HepG2 (cell line): ENCODE results near the gene PPP3R1. TPM values are rescaled to one million over a fixed set of nuclear protein-coding genes. Genes with fewer than 3 reads are reported as not detected.

Experiments
- ATAC-seq: fragments of 200-7000 bp; cut with Tn5 transposase; 3 replicates; pipeline ENCODE4 v1.9.1; 2020; ENCODE audit warnings: mild to moderate bottlenecking, moderate library complexity
- BruUV-seq: library from RNA; stranded (reverse); fragments of 400-500 nt; replicated peaks from 2 replicates; lab custom pipeline; 2021; lab: Mats Ljungman, UMichigan
- CTCF ChIA-PET: fragments of 300-600 bp; formaldehyde crosslinking; extraction: SDS; loops from one replicate; lab custom pipeline; 2021; ENCODE audit warnings: low total read pairs, inconsistent platforms, low intra/inter-chr PET ratio; lab: Yijun Ruan, JAX
- POLR2A ChIA-PET: fragments of 350-600 bp; sonication (Branson Sonifier 250); formaldehyde crosslinking; loops from one replicate; lab custom pipeline; 2020; ENCODE audit warnings: antibody characterized with exemption, inconsistent platforms; lab: Yijun Ruan, JAX
- DNase-seq: peaks from one replicate; pipeline ENCODE4 v3.0.0-alpha.2; 2015; ENCODE audit warnings: low spot score
- FAIRE-seq: peaks from 3 replicates; lab custom pipeline; 2011; peaks lifted over from hg19 to GRCh38; lab: Jason Lieb, UNC
- H2AFZ ChIP-seq: one replicate; pipeline ENCODE4 v1.6.1; 2011; ENCODE audit warnings: low read length, inconsistent platforms
- H3K27ac ChIP-seq: fragments of 300-600 bp; 3 replicates; pipeline ENCODE4 v1.8.0; 2011; ENCODE audit warnings: mixed run types, mild to moderate bottlenecking, mixed read lengths, low read length, inconsistent platforms; ENCODE audit not compliant: insufficient read depth; ENCODE audit errors: extremely low read length
- H3K27me3 ChIP-seq, 2 experiments: fragments of 200-600 bp in 1 of 2; 2 replicates in 1 of 2; 3 replicates in 1 of 2; pipeline versions ENCODE4 v1.6.0 to v1.8.0; 2011; ENCODE audit warnings: low read length in 2 of 2, mild to moderate bottlenecking in 2 of 2, moderate library complexity in 2 of 2, inconsistent platforms in 1 of 2; ENCODE audit not compliant: insufficient read depth in 2 of 2, control insufficient read depth in 1 of 2
- H3K36me3 ChIP-seq, 2 experiments: fragments of 200-600 bp in 1 of 2; replicated peaks in 1 of 2; 2 replicates in 1 of 2; 3 replicates in 1 of 2; pipeline versions ENCODE4 v1.5.1 to v1.8.0; 2011; ENCODE audit warnings: low read length in 2 of 2, inconsistent platforms in 1 of 2; ENCODE audit not compliant: insufficient read depth in 2 of 2, control insufficient read depth in 1 of 2
- H3K4me1 ChIP-seq: 2 replicates; pipeline ENCODE4 v1.5.1; 2012; ENCODE audit warnings: low read length, inconsistent platforms; ENCODE audit not compliant: insufficient read depth
- H3K4me2 ChIP-seq: 2 replicates; pipeline ENCODE4 v1.6.0; 2011; ENCODE audit warnings: low read depth, low read length, inconsistent platforms
- H3K4me3 ChIP-seq, 3 experiments: fragments of 200-600 bp in 1 of 3; sonication (generic), shearing (Covaris generic) in 1 of 3; replicated peaks in 1 of 3; 2 replicates each; pipeline ENCODE4 v1.5.1; 2011 to 2016; ENCODE audit warnings: low read length in 3 of 3, inconsistent platforms in 2 of 3, low read depth in 2 of 3, mild to moderate bottlenecking in 2 of 3, control low read depth in 1 of 3, mixed read lengths in 1 of 3; ENCODE audit not compliant: insufficient read depth in 1 of 3
- H3K79me2 ChIP-seq: one replicate; pipeline ENCODE4 v1.6.1; 2011; ENCODE audit warnings: low read length, inconsistent platforms; ENCODE audit not compliant: insufficient read depth
- H3K9ac ChIP-seq: 2 replicates; pipeline ENCODE4 v1.6.0; 2011; ENCODE audit warnings: mild to moderate bottlenecking, low read depth, low read length, inconsistent platforms; ENCODE audit not compliant: insufficient read depth
- H3K9me3 ChIP-seq: 2 replicates; pipeline ENCODE4 v1.5.1; 2012; ENCODE audit warnings: mild to moderate bottlenecking, low read length
- H4K20me1 ChIP-seq: 2 replicates; pipeline ENCODE4 v1.6.0; 2011; ENCODE audit warnings: inconsistent platforms, mild to moderate bottlenecking, low read length, moderate library complexity; ENCODE audit not compliant: insufficient read depth
- IRF2 ChIP-seq: IDR thresholded peaks from 2 replicates; pipeline ENCODE4 v1.6.1; 2018; ENCODE audit warnings: missing genetic modification reagents, missing compliant biosample characterization
- KDM4B ChIP-seq: sonication (generic); formaldehyde crosslinking; IDR thresholded peaks from 2 replicates; pipeline ENCODE4 v1.4.0; 2020; ENCODE audit warnings: missing genetic modification reagents
- KDM5B ChIP-seq: sonication (generic); formaldehyde crosslinking; IDR thresholded peaks from 2 replicates; pipeline ENCODE4 v1.4.0; 2020; ENCODE audit warnings: missing genetic modification reagents, mild to moderate bottlenecking, borderline replicate concordance
- KLF12 ChIP-seq: sonication (generic); formaldehyde crosslinking; IDR thresholded peaks from 2 replicates; pipeline ENCODE4 v1.4.0; 2020; ENCODE audit warnings: missing genetic modification reagents, borderline replicate concordance
- NFE2L1 ChIP-seq: sonication (generic); formaldehyde crosslinking; IDR thresholded peaks from 2 replicates; pipeline ENCODE4 v1.4.0; 2020; ENCODE audit warnings: missing genetic modification reagents, mild to moderate bottlenecking, borderline replicate concordance
- PBX3 ChIP-seq: sonication (generic); formaldehyde crosslinking; IDR thresholded peaks from 2 replicates; pipeline ENCODE4 v1.8.1; 2023; ENCODE audit warnings: missing genetic modification reagents, inconsistent platforms, borderline replicate concordance
- RBFOX2 ChIP-seq: fragments of 200-400 bp; formaldehyde crosslinking; IDR thresholded peaks from 2 replicates; pipeline ENCODE4 v1.6.1; 2017; ENCODE audit warnings: low read depth, mild to moderate bottlenecking, low read length
- SAFB2 ChIP-seq: sonication (generic); formaldehyde crosslinking; IDR thresholded peaks from 2 replicates; pipeline ENCODE4 v1.5.1; 2020; ENCODE audit warnings: missing genetic modification reagents, low read depth, mild to moderate bottlenecking, borderline replicate concordance
- TCF7L2 ChIP-seq: IDR thresholded peaks from 2 replicates; pipeline ENCODE4 v1.6.1; 2011; ENCODE audit warnings: mild to moderate bottlenecking, low read depth, low read length, moderate library complexity
- U2AF1 ChIP-seq: fragments of 200-400 bp; formaldehyde crosslinking; optimal IDR thresholded peaks from 2 replicates; pipeline ENCODE3; 2017; ENCODE audit warnings: mild to moderate bottlenecking, low read depth, low read length
- ZBTB8A ChIP-seq: sonication (generic); formaldehyde crosslinking; IDR thresholded peaks from 2 replicates; pipeline ENCODE4 v1.4.0; 2020; ENCODE audit warnings: mild to moderate bottlenecking, low read depth, missing genetic modification reagents, borderline replicate concordance
- ZNF383 ChIP-seq: sonication (generic); formaldehyde crosslinking; IDR thresholded peaks from 2 replicates; pipeline ENCODE4 v1.4.0; 2020; ENCODE audit warnings: missing genetic modification reagents, mild to moderate bottlenecking, borderline replicate concordance
- ZNF605 ChIP-seq: sonication (generic); formaldehyde crosslinking; IDR thresholded peaks from 2 replicates; pipeline ENCODE4 v1.8.0; 2022; ENCODE audit warnings: mild to moderate bottlenecking, missing genetic modification reagents
- ZNF773 ChIP-seq: sonication (generic); formaldehyde crosslinking; IDR thresholded peaks from 2 replicates; pipeline ENCODE4 v1.4.0; 2020; ENCODE audit warnings: missing genetic modification reagents, borderline replicate concordance
- WGBS: methylation state at CpG from one replicate; pipeline ENCODE4 v1.1.6; 2017; ENCODE audit warnings: low lambda C conversion rate; 5-methylcytosine and 5-hydroxymethylcytosine counted together
- in situ Hi-C: cut with HindIII; loops from 2 replicates; pipeline ENCODE4 v1.10.0; 2017; ENCODE audit warnings: low pct_unique_long_range_greater_than_20kb; ENCODE audit not compliant: extremely low pct_ligation_motif_present
- intact Hi-C: fragments of 100-400 bp; cut with micrococcal nuclease; formaldehyde crosslinking; loops from one replicate; pipeline ENCODE4 v1.10.0; 2022; ENCODE audit not compliant: unreplicated experiment
- polyA plus RNA-seq, 8 experiments: library from polyadenylated mRNA; depleted of rRNA in 3 of 8; stranded (reverse) in 7 of 8; unstranded in 1 of 8; fragments of >200 nt; fragmentation: Illumina TruSeq in 4 of 8; extraction: Trizol in 4 of 8; gene quantifications; 2 replicates each; pipeline versions ENCODE4 v1.2.1 to v1.2.3, GENCODE V29; 2011 to 2016; ENCODE audit warnings: low read depth in 4 of 8, missing spikeins in 1 of 8, mixed read lengths in 1 of 8; ENCODE audit not compliant: insufficient read depth in 1 of 8
- total RNA-seq, 5 experiments: library from RNA; depleted of rRNA; stranded (reverse); fragments of >200 nt; fragmentation: Illumina TruSeq; extraction: Trizol; gene quantifications; 2 replicates each; pipeline ENCODE4 v1.2.3, GENCODE V29; 2016; ENCODE audit warnings: low read depth in 1 of 5

Gene PPP3R1
- total and polyA plus RNA-seq, 2 of the 13 experiments (the other 11 are each of a cell fraction or from before 2014, with no cell fraction given) = 11.6 to 25.7 TPM

GRCh38 chr2:68234405-68234804 is 17.9 kb downstream of the PPP3R1 start:
- H3K4me3 ChIP-seq = no peak overlapping the region
- 98% methylated on average over 4 of the region's 4 CpGs for WGBS
- H3K79me2 ChIP-seq = peaks cover 97% of the 10 kb centered on the region
- H3K27me3 ChIP-seq = no peaks in the 10 kb centered on the region
- no peak for ATAC-seq
- H3K4me1 ChIP-seq = peaks cover 17% of the 10 kb centered on the region
- TF ChIP-seq KDM4B (CRISPR knock-in tag) (no peak), PBX3 (CRISPR knock-in tag) (no peak), ZNF383 (CRISPR knock-in tag) (no peak), NFE2L1 (CRISPR knock-in tag) (no peak), ZBTB8A (CRISPR knock-in tag) (no peak), RBFOX2 (no peak), U2AF1 (no peak), KLF12 (CRISPR knock-in tag) (no peak), IRF2 (no peak), ZNF605 (no peak), SAFB2 (CRISPR knock-in tag) (no peak), ZNF773 (CRISPR knock-in tag) (no peak), TCF7L2 (no peak), KDM5B (CRISPR knock-in tag) (no peak)
- ChIA-PET CTCF (no interaction called here), POLR2A (no interaction called here)
- DNase-seq = no peak
- intact Hi-C loops = no loop called here
- H3K36me3 ChIP-seq = peaks cover 0 to 10% of the 10 kb centered on the region in 2 experiments; a peak in 2 of 5 replicates
- in situ Hi-C loops = no loop called here
- no peaks in the 10 kb centered on the region for H3K9me3 ChIP-seq
- H3K4me2 ChIP-seq = no peak overlapping the region
- peaks cover 61% of the 10 kb centered on the region for H4K20me1 ChIP-seq
- FAIRE-seq = no peak
- H3K27ac ChIP-seq = no peak overlapping the region
- no TSS peak for BruUV-seq
- no peak overlapping the region for H2AFZ ChIP-seq
- H3K9ac ChIP-seq = no peak overlapping the region
